Activated naive CD8-positive, alpha-beta T cell treated with anti-CD3 and anti-CD28 coated beads, Interleukin-2, amount 10 ng/mL, durations not matched to agents 7 days and 5 days (primary cell): ENCODE results near the gene NDUFB8. TPM values are rescaled to one million over a fixed set of nuclear protein-coding genes. Genes with fewer than 3 reads are reported as not detected.
"Not testable (repeated sequence)": the region's sequence is repeated elsewhere in the genome, so short reads cannot be mapped to it uniquely, and the experiment has no call there.

ENCODE experiments used
- ATAC-seq: fragments of 150-1000 bp; cut with Tn5 transposase; one replicate; pipeline ENCODE4 v1.10.0; 2021; ENCODE audit warnings: low read depth, moderate library complexity
- POLR2A ChIA-PET: fragments of 350-600 bp; sonication (Branson Sonifier 250); formaldehyde crosslinking; loops from one replicate; lab custom pipeline; 2021; ENCODE audit warnings: antibody characterized with exemption; lab: Charles Lee
- DNase-seq: peaks from one replicate; pipeline ENCODE4 v3.0.0; 2021
- H3K27ac Mint-ChIP-seq: one replicate; pipeline ENCODE4 v1.8.0; 2022; ENCODE audit warnings: mild to moderate bottlenecking, mixed read lengths
- H3K27me3 Mint-ChIP-seq: one replicate; pipeline ENCODE4 v1.8.0; 2022; ENCODE audit warnings: mild to moderate bottlenecking, moderate library complexity, mixed read lengths
- H3K36me3 Mint-ChIP-seq: one replicate; pipeline ENCODE4 v1.8.0; 2021; ENCODE audit warnings: mild to moderate bottlenecking, mixed read lengths
- H3K4me1 Mint-ChIP-seq: one replicate; pipeline ENCODE4 v1.8.0; 2021; ENCODE audit warnings: mixed read lengths
- H3K4me3 Mint-ChIP-seq: one replicate; pipeline ENCODE4 v1.8.0; 2022; ENCODE audit warnings: mild to moderate bottlenecking, moderate library complexity, mixed read lengths
- H3K9me3 Mint-ChIP-seq: one replicate; pipeline ENCODE4 v1.8.0; 2021; ENCODE audit warnings: mixed read lengths
- total RNA-seq, 2 experiments: library from RNA; stranded (reverse); gene quantifications; one replicate each; pipeline ENCODE4 v1.2.3, GENCODE V29; 2021

Gene NDUFB8
- 100 to 1,000 TPM; 245 to 269 TPM for total RNA-seq

DNA sequence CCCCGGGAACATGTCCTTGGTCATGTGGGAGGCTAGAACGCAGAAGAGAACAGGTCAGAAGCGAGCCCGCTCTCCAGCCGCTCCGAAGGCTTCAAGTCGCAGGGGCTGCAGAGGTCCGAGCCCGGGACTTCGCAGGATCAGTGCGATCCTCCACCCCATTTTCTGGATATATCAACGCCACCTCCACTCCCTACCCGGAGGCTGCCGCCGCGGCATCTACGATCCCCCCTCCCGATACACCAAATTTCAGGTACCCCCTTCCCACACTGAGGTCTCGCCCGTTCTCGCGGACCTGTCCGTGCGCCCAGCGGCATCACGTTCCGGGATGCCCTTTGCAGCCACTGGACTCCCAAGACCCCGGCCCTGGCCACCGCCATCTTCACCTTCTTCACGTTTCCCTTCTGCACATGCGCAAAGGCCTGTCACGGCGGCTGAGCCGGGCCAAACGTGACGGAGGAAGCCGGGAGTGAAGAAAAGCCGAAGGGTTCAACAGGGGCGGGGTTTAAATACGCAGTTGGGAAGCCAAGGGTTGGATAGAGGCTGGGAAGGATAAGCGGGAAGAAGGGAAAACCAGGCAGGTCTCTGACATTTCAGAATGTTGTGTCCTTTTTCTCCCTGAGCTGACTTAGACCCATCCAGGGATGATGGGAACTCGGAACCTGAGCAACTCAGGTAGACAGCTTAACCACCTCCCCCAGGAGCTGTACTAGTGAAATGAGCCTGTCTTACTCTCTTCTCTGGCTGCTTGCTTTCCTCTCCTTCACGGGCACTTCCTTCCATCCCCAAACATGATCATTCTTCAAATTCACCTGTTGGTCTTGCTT is at the start of gene NDUFB8:
Gene NDUFB8 (minus strand): TSS at position 397 of the 824 bp plus-strand sequence. CDS start 20 bp downstream, at position 377.
- Mint-ChIP-seq H3K4me1 (peaks cover 36% of the 10 kb centered on the region), H3K27me3 (no peaks in the 10 kb centered on the region), H3K9me3 (peaks cover 2% of the 10 kb centered on the region), H3K4me3 (peak within 1 kb of the TSS; percentile 100), H3K27ac (peak within 1 kb of the TSS; percentile 94), H3K36me3 (peaks cover 26% of the 10 kb centered on the region)
- peak; percentile 86 for DNase-seq
- POLR2A ChIA-PET: no interaction called here
- ATAC-seq: peak; percentile 85

- POLR2A ChIA-PET: no interaction called here
- Mint-ChIP-seq H3K9me3 (no peaks in the 10 kb centered on the region), H3K27ac (no peak overlapping the region), H3K36me3 (no peaks in the 10 kb centered on the region), H3K27me3 (peaks cover 53% of the 10 kb centered on the region), H3K4me1 (no peaks in the 10 kb centered on the region), H3K4me3 (no peak overlapping the region)
- ATAC-seq (no peak), DNase-seq (no peak)
Observed at GRCh38 chr10:100576282-100576635, 46.6 kb upstream of the NDUFB8 start.

DNA sequence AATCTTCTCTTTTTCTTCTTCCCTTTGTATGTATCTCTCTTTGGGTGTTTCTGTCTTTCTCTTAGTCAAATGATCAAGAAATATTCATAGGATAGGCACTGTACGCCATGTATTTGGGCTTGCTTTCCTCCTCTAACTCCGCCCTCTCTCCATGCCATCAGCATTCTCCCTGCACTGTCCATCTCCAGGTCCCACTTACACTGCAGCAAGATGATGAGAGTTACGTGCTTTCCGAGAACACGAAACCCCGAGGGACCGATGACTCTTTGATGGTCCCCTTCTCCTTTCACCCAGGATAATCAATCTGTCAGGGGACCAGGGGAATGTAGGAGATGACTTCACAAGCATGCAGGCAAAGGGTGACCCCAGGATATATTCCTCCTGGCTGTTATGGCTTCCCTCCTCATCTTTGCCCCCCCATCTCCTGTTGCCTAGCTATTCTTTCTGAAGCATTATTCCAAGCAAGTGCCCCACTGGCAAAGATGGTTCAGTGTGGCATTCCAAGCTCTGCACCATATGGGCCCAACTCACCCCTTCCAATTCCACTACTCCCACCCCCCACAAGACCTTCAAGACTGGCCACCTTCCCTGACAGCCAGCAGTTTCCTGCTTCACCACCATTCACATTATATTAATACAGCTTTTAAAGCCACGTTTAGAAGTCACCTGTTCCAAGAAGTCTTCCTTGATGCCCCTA is 46.1 kb upstream of the NDUFB8 start:
- POLR2A ChIA-PET: no interaction called here
- H3K36me3 Mint-ChIP-seq: no peaks in the 10 kb centered on the region
- peaks cover 49% of the 10 kb centered on the region for H3K27me3 Mint-ChIP-seq
- DNase-seq (no peak), ATAC-seq (no peak)
- no peaks in the 10 kb centered on the region for H3K4me1 Mint-ChIP-seq
- no peak overlapping the region for H3K4me3 Mint-ChIP-seq
- no peak overlapping the region for H3K27ac Mint-ChIP-seq
- no peaks in the 10 kb centered on the region for H3K9me3 Mint-ChIP-seq

- H3K4me3 Mint-ChIP-seq, H3K36me3 Mint-ChIP-seq, H3K9me3 Mint-ChIP-seq, DNase-seq, H3K4me1 Mint-ChIP-seq, POLR2A ChIA-PET, ATAC-seq, H3K27ac Mint-ChIP-seq: not testable (repeated sequence)
- H3K27me3 Mint-ChIP-seq: peaks cover 49% of the 10 kb centered on the region
Observed at GRCh38 chr10:100575146-100575545, 45.5 kb upstream of the NDUFB8 start.

- Mint-ChIP-seq H3K9me3 (no peaks in the 10 kb centered on the region), H3K4me1 (no peaks in the 10 kb centered on the region), H3K27me3 (peaks cover 44% of the 10 kb centered on the region), H3K36me3 (no peaks in the 10 kb centered on the region), H3K27ac (no peak overlapping the region), H3K4me3 (no peak overlapping the region)
- DNase-seq (no peak), ATAC-seq (no peak)
- POLR2A ChIA-PET: no interaction called here
Observed at GRCh38 chr10:100571084-100571856, 41.6 kb upstream of the NDUFB8 start.

DNA sequence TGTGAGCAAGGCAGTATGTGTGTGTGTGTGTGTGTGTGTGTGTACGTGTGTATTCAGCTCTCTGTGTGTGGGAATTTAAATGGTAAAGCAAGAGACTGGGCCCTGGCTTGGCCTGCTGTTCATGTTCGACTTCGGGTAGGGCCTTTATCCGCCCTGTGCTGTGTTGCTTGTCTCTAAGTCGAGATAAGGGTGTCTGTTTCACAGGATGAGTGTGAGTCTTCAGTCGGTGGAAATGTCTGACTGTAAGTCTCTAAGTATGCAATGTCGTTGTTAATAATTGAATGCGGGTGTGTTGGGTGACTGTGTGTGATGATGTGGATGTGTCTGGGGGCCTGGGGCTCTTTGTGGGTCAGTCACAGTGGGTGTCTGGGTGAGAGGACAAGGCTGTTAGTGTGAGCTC is 40.8 kb upstream of the NDUFB8 start:
- Mint-ChIP-seq H3K27me3 (peaks cover 43% of the 10 kb centered on the region), H3K4me3 (no peak overlapping the region), H3K36me3 (no peaks in the 10 kb centered on the region), H3K27ac (no peak overlapping the region), H3K4me1 (no peaks in the 10 kb centered on the region), H3K9me3 (no peaks in the 10 kb centered on the region)
- DNase-seq (no peak), ATAC-seq (no peak)
- POLR2A ChIA-PET: no interaction called here

DNA sequence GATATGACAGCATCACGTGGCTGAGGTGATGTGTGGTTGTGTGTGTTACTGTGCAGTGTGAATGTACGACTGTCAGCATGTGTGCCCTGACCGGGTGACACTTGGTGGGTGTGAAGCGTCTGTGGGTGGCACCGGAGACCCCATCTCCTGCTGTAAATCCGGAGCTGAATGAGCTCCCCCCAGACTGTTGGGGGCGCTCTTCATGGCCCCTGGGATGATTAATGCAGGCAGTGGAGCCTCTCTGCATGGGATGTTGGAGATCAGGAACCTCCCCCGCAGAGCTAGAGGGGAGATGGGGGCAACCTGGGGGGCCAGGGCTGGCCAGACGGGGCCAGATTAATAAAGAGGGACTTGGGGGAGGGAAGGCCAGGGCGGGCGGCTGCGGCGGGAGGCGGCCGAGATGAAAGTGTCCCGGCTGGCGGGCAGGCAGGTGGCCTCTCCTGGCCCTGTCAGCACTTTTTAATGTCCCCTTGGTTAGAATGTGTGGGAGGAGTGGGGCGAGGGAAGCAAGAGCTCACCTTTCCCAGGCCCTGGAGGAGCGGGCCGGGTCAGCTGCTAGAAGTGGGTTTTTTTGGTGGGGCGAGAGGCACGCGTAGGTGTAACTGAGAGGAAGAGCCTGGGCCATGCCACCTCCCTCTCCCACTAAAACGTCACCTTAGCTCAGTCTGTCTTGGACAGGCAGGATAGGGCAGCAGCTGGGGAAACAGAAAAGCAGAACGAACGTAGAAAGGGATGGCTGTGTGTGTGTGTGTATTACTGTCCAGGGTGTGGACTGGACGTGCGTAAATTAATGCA is 40.2 kb upstream of the NDUFB8 start:
- Mint-ChIP-seq H3K4me3 (no peak overlapping the region), H3K4me1 (no peaks in the 10 kb centered on the region), H3K9me3 (no peaks in the 10 kb centered on the region), H3K27ac (no peak overlapping the region), H3K36me3 (no peaks in the 10 kb centered on the region), H3K27me3 (peaks cover 43% of the 10 kb centered on the region)
- POLR2A ChIA-PET: no interaction called here
- DNase-seq: no peak
- peak; percentile 33 for ATAC-seq

DNA sequence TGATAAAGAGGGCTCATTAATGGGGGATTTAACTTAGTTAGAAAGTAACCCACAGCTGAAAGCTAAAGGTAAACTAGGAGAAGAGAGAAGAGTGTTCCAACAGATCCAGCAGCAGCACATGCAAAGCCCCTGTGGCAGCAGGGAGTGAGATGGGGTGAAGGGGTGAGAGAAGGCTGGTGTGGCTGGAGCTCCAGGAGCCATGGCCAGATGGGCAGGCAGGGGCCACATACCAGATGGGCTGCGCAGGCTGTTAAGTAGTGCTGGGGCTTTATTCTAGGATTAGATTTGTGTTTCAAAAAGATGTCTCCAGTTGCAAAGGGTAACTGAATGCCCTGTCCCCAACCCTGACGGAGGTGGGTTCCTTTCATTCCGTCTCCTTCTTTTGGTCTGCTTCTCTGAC is 39.2 kb upstream of the NDUFB8 start:
- ATAC-seq (no peak), DNase-seq (no peak)
- Mint-ChIP-seq H3K4me3 (no peak overlapping the region), H3K4me1 (peaks cover 4% of the 10 kb centered on the region), H3K27me3 (peaks cover 45% of the 10 kb centered on the region), H3K9me3 (no peaks in the 10 kb centered on the region), H3K27ac (no peak overlapping the region), H3K36me3 (no peaks in the 10 kb centered on the region)
- POLR2A ChIA-PET: no interaction called here

GRCh38 chr10:100567826-100568225 is 38.2 kb upstream of the NDUFB8 start:
- H3K36me3 Mint-ChIP-seq: peaks cover 3% of the 10 kb centered on the region
- DNase-seq (no peak), ATAC-seq (no peak)
- no peak overlapping the region for H3K4me3 Mint-ChIP-seq
- no peaks in the 10 kb centered on the region for H3K9me3 Mint-ChIP-seq
- POLR2A ChIA-PET: no interaction called here
- peaks cover 6% of the 10 kb centered on the region for H3K4me1 Mint-ChIP-seq
- H3K27me3 Mint-ChIP-seq: peaks cover 48% of the 10 kb centered on the region
- H3K27ac Mint-ChIP-seq: no peak overlapping the region

- H3K4me1 Mint-ChIP-seq: peaks cover 7% of the 10 kb centered on the region
- no peak overlapping the region for H3K27ac Mint-ChIP-seq
- POLR2A ChIA-PET: no interaction called here
- ATAC-seq: no peak
- peaks cover 50% of the 10 kb centered on the region for H3K27me3 Mint-ChIP-seq
- no peak overlapping the region for H3K4me3 Mint-ChIP-seq
- no peaks in the 10 kb centered on the region for H3K9me3 Mint-ChIP-seq
- no peak for DNase-seq
- peaks cover 4% of the 10 kb centered on the region for H3K36me3 Mint-ChIP-seq
Observed at GRCh38 chr10:100567249-100567648, 37.6 kb upstream of the NDUFB8 start.

GRCh38 chr10:100566561-100566960 is 36.9 kb upstream of the NDUFB8 start:
- Mint-ChIP-seq H3K27ac (no peak overlapping the region), H3K4me1 (peaks cover 12% of the 10 kb centered on the region), H3K9me3 (no peaks in the 10 kb centered on the region), H3K4me3 (no peak overlapping the region), H3K36me3 (peaks cover 4% of the 10 kb centered on the region), H3K27me3 (peaks cover 50% of the 10 kb centered on the region)
- POLR2A ChIA-PET: no interaction called here
- DNase-seq (no peak), ATAC-seq (no peak)

DNA sequence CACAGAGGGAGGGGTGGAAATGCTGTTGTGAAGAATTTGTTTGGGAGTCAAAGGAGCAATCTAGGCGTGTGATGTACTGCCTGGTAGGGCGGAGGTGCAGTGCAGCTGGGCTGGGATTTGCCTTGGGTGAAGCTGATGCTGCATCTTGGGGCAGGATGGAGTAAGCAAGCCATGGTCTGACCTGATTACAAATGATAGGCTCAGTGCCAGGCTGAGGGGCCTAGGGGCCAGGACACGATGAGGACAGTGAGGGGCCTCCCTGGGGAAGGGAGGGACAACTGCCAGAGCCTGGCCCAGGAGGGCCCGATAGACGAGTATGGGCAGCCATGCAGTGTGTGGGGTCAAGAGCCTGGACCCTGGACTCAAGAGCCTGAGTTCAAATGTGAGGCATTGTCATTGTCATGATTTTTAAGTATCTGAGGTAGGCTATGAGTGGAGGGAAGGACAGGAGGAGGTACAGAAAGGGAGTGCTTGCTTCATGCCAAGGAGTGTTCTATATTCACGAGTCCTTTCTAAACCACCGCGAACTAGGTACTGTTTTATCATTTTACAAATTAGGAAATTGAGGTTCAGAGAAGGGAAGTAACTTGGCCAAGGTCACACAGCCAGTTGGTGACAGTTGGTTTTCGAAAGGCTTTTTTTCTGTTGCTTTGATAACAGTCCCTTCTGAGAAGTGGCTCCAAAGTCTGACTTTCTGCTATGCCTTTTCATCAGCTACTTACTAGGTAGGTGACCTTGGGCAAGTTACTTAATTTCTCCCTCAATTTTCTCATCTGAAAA is 35.7 kb upstream of the NDUFB8 start:
- POLR2A ChIA-PET: no interaction called here
- Mint-ChIP-seq H3K36me3 (peaks cover 6% of the 10 kb centered on the region), H3K9me3 (no peaks in the 10 kb centered on the region), H3K4me3 (no peak overlapping the region), H3K27me3 (peaks cover 50% of the 10 kb centered on the region), H3K27ac (no peak overlapping the region), H3K4me1 (peaks cover 17% of the 10 kb centered on the region)
- ATAC-seq (no peak), DNase-seq (no peak)
